ENCODE data around the gene ADARB2. TPM values are rescaled to one million over a fixed set of nuclear protein-coding genes. Genes with fewer than 3 reads are reported as not detected.

ADARB2 gene
- total and polyA plus RNA-seq, 2 experiments from 2014 or later: not detected

- TF ChIP-seq EZH2phosphoT487 (IDR thresholded peaks at IDR 0.05; ENCODE audit: insufficient read depth, low read depth) (no peak), EZH2 (IDR thresholded peaks at IDR 0.05; ENCODE audit: insufficient read depth, poor library complexity, severe bottlenecking) (no peak)
- no peaks in the 10 kb centered on the region for H3K36me3 ChIP-seq (ENCODE audit: low read depth)
- no peaks in the 10 kb centered on the region for H3K79me2 ChIP-seq (ENCODE audit: insufficient read depth)
- no peaks in the 10 kb centered on the region for H4K20me1 ChIP-seq (ENCODE audit: insufficient read depth)
- H3K9me3 ChIP-seq (ENCODE audit: low read depth): no peaks in the 10 kb centered on the region
- no peak for DNase-seq
- no peak overlapping the region for H3K4me2 ChIP-seq (ENCODE audit: unreplicated experiment)
- no peak overlapping the region for H3K9ac ChIP-seq
- H3K4me3 ChIP-seq: no peak overlapping the region
- H3F3A ChIP-seq (ENCODE audit: insufficient read depth): no peaks in the 10 kb centered on the region
- H2AFZ ChIP-seq: no peak overlapping the region
- no peaks in the 10 kb centered on the region for H3K9me2 ChIP-seq (ENCODE audit: insufficient read depth)
- in situ Hi-C loops (cut with MboI): no loop called here
- H3K27ac ChIP-seq: no peak overlapping the region
- no peaks in the 10 kb centered on the region for H3K27me3 ChIP-seq (replicated peaks; ENCODE audit: insufficient read depth)
- WGBS, 2 experiments (ENCODE audit: low coverage in 1 of 2, low lambda C conversion rate in 2 of 2, missing lambda C conversion rate in 2 of 2): 47 to 48% methylated on average over 19 of the region's 19 CpGs
- H3K4me1 ChIP-seq (ENCODE audit: insufficient read depth): no peaks in the 10 kb centered on the region
Measured at GRCh38 chr10:1546431-1547110, 190.8 kb downstream of the ADARB2 start.

- in situ Hi-C loops (cut with MboI): no loop called here
- H2AFZ ChIP-seq: no peak overlapping the region
- H4K20me1 ChIP-seq (ENCODE audit: insufficient read depth): no peaks in the 10 kb centered on the region
- H3K36me3 ChIP-seq (ENCODE audit: low read depth): no peaks in the 10 kb centered on the region
- 22 to 24% methylated on average over 7 of the region's 7 CpGs for WGBS, 2 experiments (ENCODE audit: low coverage in 1 of 2, low lambda C conversion rate in 2 of 2, missing lambda C conversion rate in 2 of 2)
- H3K9me3 ChIP-seq (ENCODE audit: low read depth): no peaks in the 10 kb centered on the region
- no peaks in the 10 kb centered on the region for H3K9me2 ChIP-seq (ENCODE audit: insufficient read depth)
- no peak overlapping the region for H3K4me2 ChIP-seq (ENCODE audit: unreplicated experiment)
- no peaks in the 10 kb centered on the region for H3F3A ChIP-seq (ENCODE audit: insufficient read depth)
- no peaks in the 10 kb centered on the region for H3K79me2 ChIP-seq (ENCODE audit: insufficient read depth)
- TF ChIP-seq EZH2 (IDR thresholded peaks at IDR 0.05; ENCODE audit: insufficient read depth, poor library complexity, severe bottlenecking) (no peak), EZH2phosphoT487 (IDR thresholded peaks at IDR 0.05; ENCODE audit: insufficient read depth, low read depth) (no peak)
- DNase-seq: no peak
- H3K27ac ChIP-seq: no peak overlapping the region
- H3K27me3 ChIP-seq (replicated peaks; ENCODE audit: insufficient read depth): no peaks in the 10 kb centered on the region
- no peaks in the 10 kb centered on the region for H3K4me1 ChIP-seq (ENCODE audit: insufficient read depth)
- no peak overlapping the region for H3K9ac ChIP-seq
- no peak overlapping the region for H3K4me3 ChIP-seq
Measured at GRCh38 chr10:1545524-1545923, 191.8 kb downstream of the ADARB2 start.

- Histone ChIP-seq H3K36me3 (ENCODE audit: low read depth) (no peaks in the 10 kb centered on the region), H3K27me3 (replicated peaks; ENCODE audit: insufficient read depth) (no peaks in the 10 kb centered on the region), H3K79me2 (ENCODE audit: insufficient read depth) (no peaks in the 10 kb centered on the region), H3K9me2 (ENCODE audit: insufficient read depth) (no peaks in the 10 kb centered on the region), H3K4me2 (ENCODE audit: unreplicated experiment) (no peak overlapping the region), H3K9me3 (ENCODE audit: low read depth) (no peaks in the 10 kb centered on the region), H4K20me1 (ENCODE audit: insufficient read depth) (no peaks in the 10 kb centered on the region), H3K4me3 (no peak overlapping the region), H3F3A (ENCODE audit: insufficient read depth) (no peaks in the 10 kb centered on the region), H2AFZ (no peak overlapping the region), H3K9ac (no peak overlapping the region), H3K27ac (no peak overlapping the region), H3K4me1 (ENCODE audit: insufficient read depth) (no peaks in the 10 kb centered on the region)
- WGBS, 2 experiments (ENCODE audit: low coverage in 1 of 2, low lambda C conversion rate in 2 of 2, missing lambda C conversion rate in 2 of 2): 13 to 15% methylated on average over 2 of the region's 2 CpGs
- no peak for TF ChIP-seq EZH2phosphoT487 (IDR thresholded peaks at IDR 0.05; ENCODE audit: insufficient read depth, low read depth)
- no peak for TF ChIP-seq EZH2 (IDR thresholded peaks at IDR 0.05; ENCODE audit: insufficient read depth, poor library complexity, severe bottlenecking)
- DNase-seq: no peak
- in situ Hi-C loops (cut with MboI): no loop called here
Measured at GRCh38 chr10:1544929-1545328, 192.4 kb downstream of the ADARB2 start.

GRCh38 chr10:1544209-1544673 lies 193.1 kb downstream of the ADARB2 start:
- in situ Hi-C loops (cut with MboI): no loop called here
- no peak for DNase-seq

More at GRCh38 chr10:1544209-1544673, 193.1 kb downstream of the ADARB2 start:
- no peaks in the 10 kb centered on the region for H3K79me2 ChIP-seq (ENCODE audit: insufficient read depth)
- no peaks in the 10 kb centered on the region for H3K9me2 ChIP-seq (ENCODE audit: insufficient read depth)
- no peaks in the 10 kb centered on the region for H3K9me3 ChIP-seq (ENCODE audit: low read depth)
- no peaks in the 10 kb centered on the region for H3F3A ChIP-seq (ENCODE audit: insufficient read depth)
- TF ChIP-seq EZH2 (IDR thresholded peaks at IDR 0.05; ENCODE audit: insufficient read depth, poor library complexity, severe bottlenecking) (no peak), EZH2phosphoT487 (IDR thresholded peaks at IDR 0.05; ENCODE audit: insufficient read depth, low read depth) (no peak)
- no peak overlapping the region for H3K27ac ChIP-seq
- H3K9ac ChIP-seq: no peak overlapping the region
- H2AFZ ChIP-seq: no peak overlapping the region
- H3K4me2 ChIP-seq (ENCODE audit: unreplicated experiment): no peak overlapping the region
- H3K4me1 ChIP-seq (ENCODE audit: insufficient read depth): no peaks in the 10 kb centered on the region
- H4K20me1 ChIP-seq (ENCODE audit: insufficient read depth): no peaks in the 10 kb centered on the region
- H3K4me3 ChIP-seq: no peak overlapping the region
- H3K27me3 ChIP-seq (replicated peaks; ENCODE audit: insufficient read depth): no peaks in the 10 kb centered on the region
- H3K36me3 ChIP-seq (ENCODE audit: low read depth): no peaks in the 10 kb centered on the region
- 43 to 55% methylated on average over 13 of the region's 13 CpGs for WGBS, 2 experiments (ENCODE audit: low coverage in 1 of 2, low lambda C conversion rate in 2 of 2, missing lambda C conversion rate in 2 of 2)
